ENCODE results near the gene SAT2.

The SAT2 gene

DNA sequence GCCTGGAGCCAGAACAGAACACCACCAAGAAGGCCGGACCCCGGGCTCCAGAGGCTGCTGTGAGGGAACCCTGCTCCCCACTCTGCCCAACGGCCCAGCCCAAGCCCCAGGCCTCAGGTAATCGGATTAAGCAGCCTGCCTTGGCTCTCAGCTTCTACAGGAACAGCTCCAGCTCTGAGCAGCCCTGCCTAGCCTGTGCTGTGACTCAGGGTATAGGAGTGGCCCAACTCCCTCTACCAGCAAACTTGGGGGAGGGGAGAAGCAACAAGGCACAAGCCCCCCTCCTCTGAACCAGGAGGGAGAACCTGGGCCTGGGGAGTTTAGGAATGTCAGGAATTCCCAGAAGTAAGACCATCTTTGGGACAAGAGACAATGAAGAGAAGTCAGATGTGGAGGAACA lies 36.9 kb downstream of the SAT2 start:
- DNase-seq (ENCODE audit: low read depth) = no peak

DNA sequence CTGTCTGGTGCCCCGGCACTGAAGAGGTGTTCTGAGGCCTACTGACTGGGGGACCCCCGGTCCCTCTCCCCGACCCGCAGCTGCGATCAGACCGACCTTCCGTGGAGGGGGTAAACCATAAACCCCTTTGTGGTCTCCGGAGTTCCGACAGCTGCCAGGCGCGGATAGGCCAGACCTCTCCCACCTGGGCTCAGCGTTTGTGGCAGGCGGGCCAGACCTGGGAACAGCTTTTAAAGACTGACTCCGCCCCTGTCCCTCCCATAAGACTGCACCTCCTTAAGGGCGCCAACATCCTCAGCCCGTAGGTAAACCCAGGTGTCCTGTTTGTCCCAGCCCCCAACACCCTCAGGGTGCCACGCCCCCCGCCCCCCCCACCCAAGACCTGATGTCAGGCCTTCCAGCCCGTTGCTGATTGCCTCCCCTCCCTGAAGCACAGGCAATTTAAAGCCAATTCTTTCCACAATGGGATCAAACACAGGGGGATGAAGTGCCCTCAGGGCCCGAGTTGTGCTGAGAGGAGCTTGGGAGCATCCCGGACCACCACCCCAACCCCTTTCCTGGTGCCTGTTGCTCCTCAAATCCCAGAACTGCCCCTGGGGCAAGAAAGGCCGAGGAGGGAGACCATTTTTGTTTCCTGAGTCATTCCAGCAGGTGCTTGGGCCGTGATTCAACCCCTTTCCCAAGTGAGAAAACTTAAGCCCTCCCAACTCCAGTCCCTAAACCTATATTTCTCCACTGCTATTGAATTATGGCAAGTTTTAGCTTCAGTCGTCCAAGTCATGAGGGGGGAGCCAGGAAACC lies 37.5 kb downstream of the SAT2 start, which contains the start of gene SOX15:
Gene SOX15 (minus strand): TSS at position 204 of the 801 bp plus-strand sequence. CDS start 418 bp downstream, outside the sequence.
- DNase-seq (ENCODE audit: low read depth) = no peak

DNA sequence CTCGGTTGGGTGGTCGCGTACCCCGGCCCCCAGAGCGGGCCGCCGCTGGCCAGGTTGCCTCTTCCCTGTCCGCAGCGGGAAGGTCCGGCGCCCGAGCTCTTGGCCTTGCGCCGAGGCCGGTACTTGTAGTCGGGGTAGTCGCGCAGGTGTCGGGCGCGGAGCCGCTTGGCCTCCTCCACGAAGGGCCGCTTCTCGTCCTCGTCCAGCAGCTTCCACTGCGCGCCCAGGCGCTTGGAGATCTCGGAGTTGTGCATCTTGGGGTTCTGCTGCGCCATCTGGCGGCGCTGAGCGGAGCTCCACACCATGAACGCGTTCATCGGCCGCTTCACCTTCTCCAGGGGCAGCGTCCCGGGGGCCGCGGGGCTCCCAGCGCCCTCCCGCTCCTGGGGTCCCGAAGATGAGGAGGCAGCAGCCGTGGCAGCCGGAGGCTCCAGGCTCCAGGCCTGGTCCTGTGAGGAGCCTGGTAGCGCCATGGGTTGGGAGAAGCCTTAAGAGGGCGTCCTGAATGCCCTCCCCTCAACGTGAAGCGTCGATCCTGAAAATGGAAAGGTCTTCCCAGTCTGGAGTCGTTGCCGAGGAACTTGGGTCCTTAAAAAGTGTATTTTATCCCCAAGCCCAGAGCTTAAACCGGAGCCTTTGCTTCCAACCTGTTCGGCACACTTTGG lies 38.3 kb downstream of the SAT2 start:
- peak; percentile 35 for DNase-seq (ENCODE audit: low read depth)

DNA sequence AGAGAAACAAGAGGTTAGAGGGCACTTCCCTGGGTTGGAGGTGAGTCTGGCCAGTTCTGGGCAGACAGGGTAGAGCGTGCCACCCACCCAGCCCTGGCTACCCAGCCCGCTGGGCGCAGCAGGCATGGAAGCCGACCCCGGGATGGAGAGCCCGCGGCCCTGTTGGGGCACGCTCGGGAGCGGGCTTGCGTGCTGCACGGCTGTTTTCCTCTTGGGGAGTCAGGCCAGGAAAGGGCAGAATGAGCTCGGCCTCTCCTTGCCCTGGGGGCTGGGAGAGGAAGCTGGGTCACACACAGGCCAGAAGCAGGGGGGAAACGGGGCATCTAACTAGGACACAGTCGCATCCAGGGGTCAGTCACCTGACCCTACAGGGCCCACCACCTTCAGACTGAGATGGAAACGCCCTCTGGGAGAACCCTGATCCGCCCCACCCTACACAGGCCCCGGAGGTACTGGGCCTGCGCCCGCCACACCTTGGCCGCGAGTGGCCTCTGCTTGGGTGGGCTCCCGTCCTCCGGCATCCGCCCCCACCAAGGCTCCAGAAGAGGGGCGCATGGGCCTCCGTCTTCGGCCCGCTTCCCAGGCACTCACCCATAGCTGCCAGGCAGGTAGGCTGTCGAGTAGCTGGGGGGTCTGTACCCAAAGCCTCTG lies 38.9 kb downstream of the SAT2 start:
- no peak for DNase-seq (ENCODE audit: low read depth)

DNA sequence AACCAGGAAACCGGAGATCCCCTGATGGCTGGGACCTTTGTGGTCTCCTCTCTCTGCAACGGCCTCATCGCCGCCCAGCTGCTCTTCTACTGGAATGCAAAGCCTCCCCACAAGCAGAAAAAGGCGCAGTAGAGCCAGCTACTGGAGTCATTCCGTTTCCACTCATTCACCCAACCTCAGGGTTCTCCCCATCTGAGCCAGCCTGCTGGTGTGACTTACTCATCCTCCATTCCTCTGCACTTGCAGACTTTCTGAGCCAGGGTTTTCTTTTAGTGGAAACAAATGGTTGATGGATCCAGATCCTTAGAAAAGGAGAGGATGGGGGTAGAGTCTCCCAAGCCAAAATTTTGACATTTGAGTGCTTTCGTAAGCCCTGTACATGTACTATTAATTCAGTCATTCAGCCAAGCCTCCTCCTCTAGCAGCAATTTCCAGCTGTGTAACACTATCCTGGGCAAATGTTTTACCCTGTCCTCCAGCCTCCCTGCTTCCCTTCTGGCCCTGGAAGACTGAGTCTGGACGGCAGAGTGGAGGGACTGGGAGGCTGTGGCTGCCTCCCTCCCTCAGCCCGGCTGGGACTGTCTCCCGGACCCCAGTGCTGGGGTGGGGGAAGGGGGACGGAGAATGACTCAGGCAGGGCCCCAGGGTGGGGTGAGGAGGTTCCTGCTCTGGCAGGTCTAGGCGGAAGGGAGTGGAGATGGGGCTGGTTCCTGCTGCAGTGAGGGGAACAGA lies 40.0 kb downstream of the SAT2 start:
- no peak for DNase-seq (ENCODE audit: low read depth)

DNA sequence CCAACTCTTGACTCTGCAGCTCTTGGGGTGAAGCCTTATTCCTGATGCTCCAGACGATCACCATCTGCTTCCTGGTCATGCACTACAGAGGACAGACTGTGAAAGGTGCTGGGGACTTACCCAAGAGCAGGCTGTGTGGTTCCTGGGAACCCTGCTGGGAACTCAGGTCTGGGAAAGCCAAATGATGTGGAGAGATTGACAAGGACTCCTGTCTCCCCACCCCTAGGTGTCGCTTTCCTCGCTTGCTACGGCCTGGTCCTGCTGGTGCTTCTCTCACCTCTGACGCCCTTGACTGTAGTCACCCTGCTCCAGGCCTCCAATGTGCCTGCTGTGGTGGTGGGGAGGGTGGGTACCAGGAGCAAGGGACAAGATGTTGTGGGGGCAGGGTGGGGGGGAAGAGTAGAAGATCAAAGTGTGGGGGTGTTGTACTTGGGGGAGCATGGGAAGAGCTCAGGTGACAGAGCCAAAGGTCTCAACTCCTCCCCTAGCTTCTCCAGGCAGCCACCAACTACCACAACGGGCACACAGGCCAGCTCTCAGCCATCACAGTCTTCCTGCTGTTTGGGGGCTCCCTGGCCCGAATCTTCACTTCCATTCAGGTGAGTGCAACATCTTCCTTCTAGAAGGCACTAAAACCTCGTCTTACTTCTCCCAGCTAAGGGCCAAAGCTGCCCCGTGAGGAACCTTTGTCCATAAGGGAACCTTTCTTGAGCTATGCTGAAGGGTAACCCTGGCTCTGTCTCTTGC lies 40.8 kb downstream of the SAT2 start:
- DNase-seq (ENCODE audit: low read depth) = no peak

DNA sequence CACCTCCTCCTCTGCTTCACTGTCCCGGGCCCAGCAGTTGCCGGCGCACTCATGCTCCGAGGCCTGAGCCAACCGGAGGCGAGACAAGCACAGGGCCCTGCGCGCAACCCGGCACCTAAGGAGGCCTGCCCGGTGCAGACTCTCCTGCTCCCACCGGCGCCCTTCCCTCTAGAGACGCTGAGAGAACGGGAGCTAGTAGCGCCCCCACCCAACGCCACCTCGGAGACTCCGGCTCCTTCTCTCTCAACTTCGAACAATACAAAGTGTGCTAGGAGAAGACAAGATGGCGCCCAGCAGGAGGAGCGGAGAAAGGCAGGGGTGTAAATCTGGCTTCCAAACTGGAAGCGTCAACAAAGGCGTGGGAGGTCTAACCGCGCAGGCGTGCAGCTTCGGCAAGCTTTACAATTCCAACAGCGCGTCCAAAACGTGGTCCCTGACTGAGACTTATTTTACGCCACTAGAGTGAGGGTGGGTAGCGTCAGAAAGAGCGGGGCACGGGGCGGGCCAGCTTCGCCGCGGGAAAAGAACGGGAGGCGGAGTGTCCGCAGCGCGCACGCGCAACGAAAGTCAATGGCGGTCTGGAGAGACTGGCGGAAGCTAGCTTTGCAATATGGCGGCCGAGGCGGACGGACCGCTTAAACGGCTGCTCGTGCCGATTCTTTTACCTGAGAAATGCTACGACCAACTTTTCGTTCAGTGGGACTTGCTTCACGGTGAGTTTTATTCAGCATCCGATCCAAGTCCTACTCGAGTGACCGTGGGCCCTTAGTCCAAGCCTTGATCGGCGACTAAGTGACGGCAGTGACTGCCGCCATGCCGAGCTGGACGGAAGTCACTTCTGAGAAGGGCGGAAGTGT lies 44.1 kb downstream of the SAT2 start, which contains the start of gene MPDU1:
Gene MPDU1 (plus strand): TSS at position 600 of the 857 bp plus-strand sequence. CDS start 11 bp downstream, at position 611.
- DNase-seq (ENCODE audit: low read depth) = peak; percentile 91

DNA sequence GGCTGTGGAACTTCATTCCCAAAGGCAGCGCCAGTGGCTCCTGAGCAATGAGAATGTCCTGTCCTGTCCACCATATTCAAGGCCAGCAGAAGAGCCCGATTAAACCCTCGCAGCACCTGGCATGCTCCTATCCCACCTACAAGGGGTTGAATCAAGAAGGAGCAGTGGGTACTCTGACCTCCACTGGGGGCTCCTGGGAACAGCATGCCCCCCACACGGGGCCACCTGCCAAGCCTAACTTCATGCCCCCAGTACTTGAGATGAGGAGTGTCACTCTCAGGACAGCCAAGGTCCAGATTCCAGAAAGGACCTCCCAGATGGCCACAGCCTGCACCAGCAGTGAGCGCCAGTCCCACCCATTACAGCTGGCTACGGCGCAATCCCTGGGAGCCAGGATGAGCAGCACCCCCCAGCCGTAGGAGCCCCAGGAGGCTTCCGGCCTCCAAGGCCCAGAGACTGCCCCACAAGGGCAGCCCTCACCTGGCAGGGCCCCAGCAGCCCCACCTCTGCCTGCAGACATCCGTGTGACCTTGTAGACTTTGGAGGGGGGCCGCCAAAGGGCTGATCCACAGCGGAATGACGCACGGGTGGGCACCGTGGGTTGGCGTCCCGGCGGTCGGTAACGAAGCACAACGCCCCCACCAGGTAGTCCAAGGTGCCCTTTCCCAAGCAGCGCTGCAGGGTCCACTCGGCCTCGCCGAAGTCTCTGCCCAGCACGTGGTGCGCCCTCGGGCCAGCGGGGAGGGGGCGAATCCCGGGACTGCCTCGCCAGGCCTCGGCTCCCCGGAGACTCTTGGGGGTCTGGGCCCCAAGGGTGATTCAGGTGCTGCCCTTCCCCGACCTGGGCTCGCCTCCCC lies 45.0 kb downstream of the SAT2 start:
- DNase-seq (ENCODE audit: low read depth) = no peak

DNA sequence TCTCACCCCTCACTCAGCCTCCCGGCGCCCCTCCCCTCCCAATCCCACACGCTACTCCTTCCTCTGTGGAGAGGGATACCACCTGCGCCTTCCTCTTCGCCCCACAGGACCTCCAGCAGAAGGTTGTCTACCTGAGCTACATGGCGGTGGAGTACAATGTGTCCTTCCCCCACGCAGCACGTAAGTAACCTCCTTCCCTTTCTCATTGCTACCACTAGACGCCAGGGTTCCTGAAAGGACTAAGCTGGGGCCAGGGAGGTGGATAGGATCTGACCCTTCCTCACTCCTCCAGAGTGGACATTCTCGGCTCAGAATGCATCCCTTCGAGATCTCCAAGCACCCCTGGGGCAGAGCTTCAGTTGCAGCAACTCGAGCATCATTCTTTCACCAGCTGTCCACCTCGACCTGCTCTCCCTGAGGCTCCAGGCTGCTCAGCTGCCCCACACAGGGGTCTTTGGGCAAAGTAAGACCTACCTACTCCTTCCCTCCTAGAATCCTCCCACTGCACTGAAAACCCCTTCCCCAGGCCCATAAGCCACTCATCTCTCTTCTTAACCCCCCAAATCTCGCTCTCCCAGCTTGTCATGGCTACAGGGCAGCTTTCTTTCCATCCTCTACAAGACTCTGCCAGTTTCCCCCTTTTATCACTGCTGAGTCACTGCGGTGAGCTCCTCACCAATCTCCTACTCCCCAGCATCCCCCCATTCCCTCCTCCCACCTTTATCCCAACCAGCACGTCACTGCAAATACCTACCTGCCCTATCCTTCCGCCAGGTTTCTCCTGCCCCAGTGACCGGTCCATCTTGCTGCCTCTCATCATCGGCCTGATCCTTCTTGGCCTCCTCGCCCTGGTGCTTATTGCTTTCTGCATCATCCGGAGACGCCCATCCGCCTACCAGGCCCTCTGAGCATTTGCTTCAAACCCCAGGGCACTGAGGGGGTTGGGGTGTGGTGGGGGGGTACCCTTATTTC lies 46.7 kb downstream of the SAT2 start:
- no peak for DNase-seq (ENCODE audit: low read depth)

DNA sequence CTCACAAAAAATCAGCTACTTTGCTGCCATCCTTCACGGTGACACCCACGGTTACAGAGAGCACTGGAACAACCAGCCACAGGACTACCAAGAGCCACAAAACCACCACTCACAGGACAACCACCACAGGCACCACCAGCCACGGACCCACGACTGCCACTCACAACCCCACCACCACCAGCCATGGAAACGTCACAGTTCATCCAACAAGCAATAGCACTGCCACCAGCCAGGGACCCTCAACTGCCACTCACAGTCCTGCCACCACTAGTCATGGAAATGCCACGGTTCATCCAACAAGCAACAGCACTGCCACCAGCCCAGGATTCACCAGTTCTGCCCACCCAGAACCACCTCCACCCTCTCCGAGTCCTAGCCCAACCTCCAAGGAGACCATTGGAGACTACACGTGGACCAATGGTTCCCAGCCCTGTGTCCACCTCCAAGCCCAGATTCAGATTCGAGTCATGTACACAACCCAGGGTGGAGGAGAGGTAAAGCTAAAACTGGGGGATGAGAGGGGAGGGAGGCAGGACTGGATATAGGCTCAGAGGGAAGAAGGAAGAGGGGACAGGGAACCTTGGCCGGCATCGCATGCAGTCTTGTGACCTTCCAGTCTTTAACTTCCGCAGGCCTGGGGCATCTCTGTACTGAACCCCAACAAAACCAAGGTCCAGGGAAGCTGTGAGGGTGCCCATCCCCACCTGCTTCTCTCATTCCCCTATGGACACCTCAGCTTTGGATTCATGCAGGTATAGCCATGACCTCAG lies 47.6 kb downstream of the SAT2 start:
- DNase-seq (ENCODE audit: low read depth) = no peak

DNA sequence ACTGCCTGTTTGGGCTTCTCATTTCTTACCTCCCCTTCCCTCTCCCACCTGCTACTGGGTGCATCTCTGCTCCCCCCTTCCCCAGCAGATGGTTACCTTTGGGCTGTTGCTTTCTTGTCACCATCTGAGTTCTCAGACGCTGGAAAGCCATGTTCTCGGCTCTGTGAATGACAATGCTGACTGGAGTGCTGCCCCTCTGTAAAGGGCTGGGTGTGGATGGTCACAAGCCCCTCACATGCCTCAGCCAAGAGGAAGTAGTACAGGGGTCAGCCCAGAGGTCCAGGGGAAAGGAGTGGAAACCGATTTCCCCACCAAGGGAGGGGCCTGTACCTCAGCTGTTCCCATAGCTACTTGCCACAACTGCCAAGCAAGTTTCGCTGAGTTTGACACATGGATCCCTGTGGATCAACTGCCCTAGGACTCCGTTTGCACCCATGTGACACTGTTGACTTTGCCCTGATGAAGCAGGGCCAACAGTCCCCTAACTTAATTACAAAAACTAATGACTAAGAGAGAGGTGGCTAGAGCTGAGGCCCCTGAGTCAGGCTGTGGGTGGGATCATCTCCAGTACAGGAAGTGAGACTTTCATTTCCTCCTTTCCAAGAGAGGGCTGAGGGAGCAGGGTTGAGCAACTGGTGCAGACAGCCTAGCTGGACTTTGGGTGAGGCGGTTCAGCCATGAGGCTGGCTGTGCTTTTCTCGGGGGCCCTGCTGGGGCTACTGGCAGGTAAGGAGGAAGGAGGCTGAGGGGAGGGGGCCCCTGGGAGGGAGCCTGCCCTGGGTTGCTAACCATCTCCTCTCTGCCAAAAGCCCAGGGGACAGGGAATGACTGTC lies 48.4 kb downstream of the SAT2 start, which contains the start of gene CD68:
Gene CD68 (plus strand): TSS at position 638 of the 833 bp plus-strand sequence. CDS start 40 bp downstream, at position 678.
- DNase-seq (ENCODE audit: low read depth) = no peak

DNA sequence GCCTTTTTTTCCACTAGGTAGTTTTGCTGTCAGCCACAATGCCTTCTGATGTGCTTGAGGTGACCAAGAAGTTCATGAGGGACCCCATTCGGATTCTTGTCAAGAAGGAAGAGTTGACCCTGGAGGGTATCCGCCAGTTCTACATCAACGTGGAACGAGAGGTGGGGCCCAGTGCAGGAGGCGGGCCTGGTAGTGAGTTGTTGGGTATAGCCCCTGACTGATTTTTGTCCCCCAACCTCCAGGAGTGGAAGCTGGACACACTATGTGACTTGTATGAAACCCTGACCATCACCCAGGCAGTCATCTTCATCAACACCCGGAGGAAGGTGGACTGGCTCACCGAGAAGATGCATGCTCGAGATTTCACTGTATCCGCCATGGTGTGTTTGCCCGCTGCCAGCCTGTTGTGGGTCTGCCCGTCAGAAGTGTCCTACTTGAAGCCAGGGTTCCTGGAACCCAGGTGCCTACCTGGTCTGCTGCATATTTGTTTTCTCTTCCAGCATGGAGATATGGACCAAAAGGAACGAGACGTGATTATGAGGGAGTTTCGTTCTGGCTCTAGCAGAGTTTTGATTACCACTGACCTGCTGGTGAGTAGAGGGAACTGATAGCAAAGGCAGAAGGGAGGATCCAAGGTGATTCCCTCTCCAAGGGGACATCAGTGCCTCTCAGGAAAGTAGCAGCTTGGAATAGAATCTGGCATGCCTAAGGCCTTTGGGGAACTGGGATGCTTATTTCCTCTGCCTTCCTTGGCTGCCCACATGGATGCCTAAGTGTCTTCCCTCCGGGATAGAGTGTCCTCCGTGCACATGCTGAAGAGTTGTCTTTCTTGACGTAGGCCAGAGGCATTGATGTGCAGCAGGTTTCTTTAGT lies 50.1 kb downstream of the SAT2 start:
- DNase-seq (ENCODE audit: low read depth) = no peak

DNA sequence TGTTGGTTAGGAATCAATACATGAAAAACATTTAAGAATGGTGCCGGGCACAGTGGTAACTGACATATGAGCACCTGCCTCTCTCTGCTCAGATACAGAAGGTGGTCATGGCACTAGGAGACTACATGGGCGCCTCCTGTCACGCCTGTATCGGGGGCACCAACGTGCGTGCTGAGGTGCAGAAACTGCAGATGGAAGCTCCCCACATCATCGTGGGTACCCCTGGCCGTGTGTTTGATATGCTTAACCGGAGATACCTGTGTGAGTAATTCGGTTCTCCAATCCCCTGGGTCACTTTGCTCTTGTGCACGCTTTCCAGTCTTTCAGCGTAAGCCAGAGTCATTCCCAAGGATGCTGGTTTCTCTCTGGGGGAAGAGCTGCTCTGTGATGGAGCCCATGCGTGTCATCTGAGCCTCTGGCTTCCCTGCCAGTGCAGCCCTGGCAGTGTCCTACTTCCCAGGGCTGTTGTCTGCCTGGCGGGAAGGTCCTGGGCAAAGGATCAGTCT lies 51.1 kb downstream of the SAT2 start:
- no peak for DNase-seq (ENCODE audit: low read depth)
